HG03558 (cell line): ENCODE data around the gene MSH5.

Source experiments
- ATAC-seq: cut with Tn5 transposase; IDR thresholded peaks from one replicate; pipeline ENCODE4 v1.9.1; 2021; ENCODE audit warnings: moderate number of reproducible peaks; ENCODE audit not compliant: unreplicated experiment; ENCODE audit errors: extremely low read depth

Gene MSH5

GRCh38 chr6:31750411-31751022, 10.7 kb downstream of the MSH5 start:
- no peak for ATAC-seq

DNA sequence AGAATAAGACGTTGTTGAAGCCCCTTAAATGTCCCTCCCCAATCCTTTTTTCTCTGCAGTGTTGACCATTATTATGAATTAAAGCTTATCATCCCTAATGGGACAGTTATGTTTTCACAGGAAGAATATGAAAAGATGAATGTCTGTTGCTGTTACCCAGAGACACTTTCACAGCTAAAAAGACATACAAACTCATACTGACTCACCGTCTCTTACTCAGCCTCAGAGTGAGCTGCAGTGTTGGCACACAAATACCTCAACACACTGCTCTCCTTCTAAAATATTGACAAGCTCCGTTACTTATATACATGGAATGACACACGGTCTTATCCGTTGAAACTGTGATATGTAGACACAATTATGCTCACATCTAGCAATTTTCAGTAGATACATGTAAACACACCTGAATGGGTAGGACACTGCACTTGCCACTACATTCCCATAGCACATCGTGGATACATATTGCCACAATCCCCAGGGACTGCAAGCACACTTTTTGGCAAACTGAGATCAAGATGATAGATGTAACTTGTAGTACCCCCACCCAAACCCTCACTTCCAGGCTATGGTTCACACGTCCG, 13.0 kb downstream of the MSH5 start:
- no peak for ATAC-seq

DNA sequence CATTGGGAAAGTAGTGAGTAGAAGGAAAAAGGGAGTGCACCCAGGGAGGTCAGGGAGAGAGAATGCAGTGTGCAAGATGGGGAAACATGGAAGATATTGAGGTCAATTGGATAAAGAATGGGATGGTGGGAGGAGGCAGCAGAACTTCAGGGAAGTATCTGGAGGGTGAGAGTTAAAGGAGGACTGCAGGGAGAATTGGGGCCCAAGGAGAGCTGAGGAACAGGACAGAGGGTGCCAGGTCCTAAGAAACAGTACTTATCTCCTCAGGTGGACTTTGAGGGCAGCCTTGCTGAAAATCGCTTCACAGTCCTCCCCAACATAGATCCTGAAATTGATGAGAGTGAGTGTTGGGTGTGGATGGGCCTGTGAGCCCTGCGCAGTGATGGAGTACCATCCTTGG, 18.5 kb downstream of the MSH5 start:
- no peak for ATAC-seq

DNA sequence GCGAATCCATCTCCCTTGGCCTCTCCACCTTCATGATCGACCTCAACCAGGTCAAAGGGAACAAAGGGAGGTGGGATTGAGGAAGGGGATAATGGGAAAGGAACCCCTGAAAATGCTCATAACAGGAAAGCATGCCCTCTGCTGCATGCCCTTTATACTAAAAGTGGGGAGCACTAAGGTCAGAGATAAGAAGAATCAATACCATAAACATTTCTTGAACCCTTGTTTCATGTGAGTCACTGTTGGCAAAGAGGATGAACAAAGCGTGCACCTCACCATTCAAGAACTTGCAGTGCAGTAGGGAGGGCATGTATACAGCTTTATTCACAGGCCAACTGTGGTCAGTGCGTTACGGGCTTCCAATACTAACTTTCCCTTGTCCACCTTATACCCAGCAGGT, 21.0 kb downstream of the MSH5 start:
- no peak for ATAC-seq

- no peak for ATAC-seq
Observed at GRCh38 chr6:31761343-31761742, 21.5 kb downstream of the MSH5 start.

- ATAC-seq = no peak
Observed at GRCh38 chr6:31762356-31762755, 22.6 kb downstream of the MSH5 start, which contains the start of gene SAPCD1. Gene SAPCD1, plus strand, starts transcription at chr6:31762656. Its CDS starts 399 bp downstream, at chr6:31763055.

DNA sequence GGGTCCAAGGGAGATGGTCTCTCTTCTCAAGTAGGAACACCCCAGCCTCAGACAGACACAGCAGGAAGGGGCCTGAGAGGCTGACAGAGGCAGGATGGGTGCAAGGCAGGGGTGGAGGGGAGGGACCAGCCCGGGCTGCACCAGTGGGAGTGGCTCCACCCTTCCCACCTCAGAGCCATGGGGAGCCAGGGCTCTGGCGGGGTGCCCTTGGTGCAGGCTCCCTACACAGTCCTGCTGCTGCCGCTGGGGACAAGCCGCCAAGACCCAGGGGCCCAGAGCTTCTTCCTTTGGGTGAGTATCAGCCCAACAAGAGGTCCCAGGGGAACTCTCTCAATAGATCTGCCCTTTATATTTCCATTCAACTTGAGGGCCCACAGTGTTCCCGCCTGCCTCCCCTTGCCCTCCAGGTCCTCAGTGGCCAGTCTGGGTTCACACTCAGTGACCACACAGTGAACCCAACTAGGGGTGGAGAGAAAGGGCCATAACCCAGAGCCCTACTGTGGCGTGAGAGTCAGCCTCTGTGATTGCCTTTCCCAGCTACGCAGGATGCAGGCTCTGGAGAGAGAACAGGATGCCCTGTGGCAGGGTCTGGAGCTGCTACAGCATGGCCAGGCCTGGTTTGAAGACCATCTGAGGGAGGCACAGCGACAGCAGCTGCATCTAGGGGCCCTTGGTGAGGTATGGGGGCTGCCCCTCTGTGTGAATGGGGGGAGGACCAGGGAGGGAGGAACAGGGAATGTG, 23.2 kb downstream of the MSH5 start:
- no peak for ATAC-seq

GRCh38 chr6:31763619-31763940, 23.8 kb downstream of the MSH5 start:
- no peak for ATAC-seq

DNA sequence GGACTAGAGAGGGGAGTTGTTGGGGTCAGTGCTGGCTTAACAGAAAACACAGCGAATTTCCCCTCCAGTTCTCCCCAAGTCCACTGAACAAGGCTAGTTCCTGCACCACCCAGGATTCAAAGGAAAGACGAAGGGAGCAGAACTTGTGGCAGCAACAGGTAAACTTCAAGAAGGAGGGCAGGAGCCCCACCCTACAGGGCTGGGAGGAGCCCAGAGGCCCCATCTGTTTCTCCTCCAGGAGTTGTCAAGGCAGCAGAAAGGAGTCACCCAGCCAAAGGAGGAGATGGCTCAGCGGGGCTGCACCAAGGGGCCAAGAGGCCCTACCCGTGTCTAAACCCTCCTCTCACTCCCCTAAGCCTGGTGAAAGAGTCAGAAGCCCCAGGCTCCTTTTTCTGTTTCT, 24.4 kb downstream of the MSH5 start:
- ATAC-seq = no peak

DNA sequence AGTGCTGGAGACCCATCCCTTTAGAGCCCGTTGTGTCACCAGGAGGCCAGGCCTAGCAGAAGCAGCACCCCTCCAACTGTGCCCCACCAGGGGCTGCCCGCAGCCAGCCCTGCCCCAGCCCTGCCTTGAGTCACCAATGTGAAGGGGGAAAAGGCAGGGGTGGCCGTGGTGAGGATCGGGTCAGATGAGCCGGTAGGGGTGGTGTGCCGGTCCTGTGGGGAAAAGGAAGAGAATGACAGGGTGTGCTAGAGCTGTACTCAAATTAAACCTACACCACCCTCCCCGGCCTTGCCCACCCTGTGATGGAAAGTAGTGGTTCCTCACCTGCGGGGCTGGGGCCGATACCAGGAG, 25.7 kb downstream of the MSH5 start:
- no peak for ATAC-seq

GRCh38 chr6:31765910-31766794, 26.3 kb downstream of the MSH5 start:
- no peak for ATAC-seq

GRCh38 chr6:31767096-31767645, 27.4 kb downstream of the MSH5 start:
- ATAC-seq = no peak

DNA sequence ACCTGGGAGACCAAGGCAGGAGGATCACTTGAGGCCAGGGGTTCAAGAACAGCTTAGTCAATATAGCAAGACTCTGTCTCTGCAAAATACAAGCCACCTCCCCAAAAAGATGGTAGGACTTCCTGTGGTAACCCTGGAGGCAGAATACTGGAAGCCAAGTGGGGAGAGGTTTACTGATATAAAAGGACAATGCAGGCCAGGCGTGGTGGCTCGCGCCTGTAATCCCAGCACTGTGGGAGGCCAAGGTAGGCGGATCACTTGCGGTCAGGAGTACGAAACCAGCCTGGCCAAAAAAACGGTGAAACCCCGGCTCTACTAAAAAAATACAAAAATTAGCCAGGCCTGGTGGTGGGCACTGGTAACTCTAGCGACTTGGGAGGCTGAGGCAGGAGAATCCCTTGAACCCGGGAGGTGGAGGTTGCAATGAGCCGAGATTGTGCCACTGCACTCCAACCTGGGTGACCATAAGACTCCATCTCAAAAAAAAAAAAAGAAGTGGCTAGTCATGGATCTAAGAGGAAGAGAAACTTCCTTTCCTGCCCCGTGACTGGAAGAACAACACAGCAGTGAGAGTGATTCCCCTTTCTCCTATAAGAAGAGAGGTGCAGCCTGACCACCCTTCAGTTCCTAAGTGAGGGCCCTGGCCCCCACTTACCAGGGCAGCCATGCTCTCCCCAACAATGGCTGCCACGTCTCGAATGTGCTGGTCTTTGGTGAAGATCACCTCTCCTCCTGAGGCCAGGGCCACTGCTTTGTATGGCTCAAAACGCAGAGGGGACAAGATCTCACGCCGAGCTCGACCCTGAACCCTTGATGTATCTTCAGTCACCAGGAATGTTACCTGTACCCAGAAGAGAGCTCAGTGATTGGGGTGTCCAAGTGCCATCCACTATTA, 28.8 kb downstream of the MSH5 start:
- ATAC-seq = no peak

DNA sequence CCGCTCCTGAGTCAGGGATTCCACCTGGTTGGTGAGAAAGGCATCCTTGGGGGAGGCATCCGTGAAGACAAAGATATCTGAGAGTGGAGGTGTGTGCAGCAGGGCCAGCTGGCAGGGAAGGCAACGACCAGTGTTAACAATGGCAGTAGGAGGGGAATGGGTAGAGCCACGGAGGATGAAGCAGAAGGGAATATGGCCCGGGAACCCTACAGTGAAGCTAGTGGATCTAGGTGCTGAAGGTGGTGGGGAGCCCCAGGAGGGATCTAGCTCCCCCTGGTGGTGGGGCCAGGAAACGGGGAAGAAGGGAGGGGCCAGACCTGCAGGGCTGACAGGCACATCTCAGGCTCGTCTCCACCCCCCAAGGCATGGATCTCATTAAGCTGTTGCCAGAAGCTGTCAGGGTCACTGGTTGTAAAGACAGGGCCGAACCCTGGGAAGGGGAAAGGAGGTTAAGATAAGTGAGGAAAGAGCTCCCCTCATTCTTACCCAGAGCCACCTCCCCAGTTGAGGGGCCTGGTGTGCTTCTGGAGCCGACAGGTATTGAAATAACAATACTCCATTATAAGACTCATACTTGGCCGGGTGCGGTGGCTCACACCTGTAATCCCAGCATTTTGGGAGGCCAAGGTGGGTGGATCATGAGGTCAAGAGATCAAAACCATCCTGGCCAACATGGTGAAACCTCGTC, 30.0 kb downstream of the MSH5 start:
- no peak for ATAC-seq

DNA sequence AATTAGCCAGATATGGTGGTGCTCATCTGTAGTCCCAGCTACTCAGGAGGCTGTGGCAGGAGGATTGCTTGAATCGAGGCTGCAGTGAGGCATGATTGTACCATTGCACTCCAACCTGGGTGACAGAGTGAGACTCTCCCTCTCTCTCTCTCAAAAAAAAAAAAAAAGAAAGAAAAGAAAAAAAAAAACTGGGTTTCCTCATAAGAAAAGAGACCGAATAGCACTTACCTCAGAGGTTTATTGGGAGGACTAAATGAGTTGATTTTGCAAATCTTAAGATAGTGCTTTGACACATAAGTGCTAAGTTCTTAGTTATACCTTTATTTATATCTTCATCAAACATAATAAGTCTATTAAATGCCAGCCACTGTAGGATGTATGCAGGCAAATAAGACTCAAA, 31.1 kb downstream of the MSH5 start:
- no peak for ATAC-seq

DNA sequence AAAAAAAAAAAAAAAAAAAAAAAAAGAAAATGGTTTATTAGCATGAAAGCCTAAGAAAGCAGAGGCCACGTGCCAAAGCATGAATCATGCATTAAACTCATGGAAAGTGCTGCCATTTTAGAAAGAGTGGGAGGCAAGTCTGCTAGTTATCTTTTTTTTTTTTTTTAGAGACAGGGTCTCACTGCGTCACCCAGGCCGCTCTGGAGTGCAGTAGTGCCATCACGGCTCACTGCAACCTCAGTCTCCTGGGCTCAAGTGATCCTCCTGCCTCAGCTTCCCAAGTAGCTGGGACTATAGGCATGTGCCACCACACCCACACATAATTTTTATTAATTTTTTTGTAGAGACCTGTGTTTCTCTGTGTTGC, 32.2 kb downstream of the MSH5 start:
- no peak for ATAC-seq

- ATAC-seq = no peak
Observed at GRCh38 chr6:31775184-31775583, 35.4 kb downstream of the MSH5 start.

DNA sequence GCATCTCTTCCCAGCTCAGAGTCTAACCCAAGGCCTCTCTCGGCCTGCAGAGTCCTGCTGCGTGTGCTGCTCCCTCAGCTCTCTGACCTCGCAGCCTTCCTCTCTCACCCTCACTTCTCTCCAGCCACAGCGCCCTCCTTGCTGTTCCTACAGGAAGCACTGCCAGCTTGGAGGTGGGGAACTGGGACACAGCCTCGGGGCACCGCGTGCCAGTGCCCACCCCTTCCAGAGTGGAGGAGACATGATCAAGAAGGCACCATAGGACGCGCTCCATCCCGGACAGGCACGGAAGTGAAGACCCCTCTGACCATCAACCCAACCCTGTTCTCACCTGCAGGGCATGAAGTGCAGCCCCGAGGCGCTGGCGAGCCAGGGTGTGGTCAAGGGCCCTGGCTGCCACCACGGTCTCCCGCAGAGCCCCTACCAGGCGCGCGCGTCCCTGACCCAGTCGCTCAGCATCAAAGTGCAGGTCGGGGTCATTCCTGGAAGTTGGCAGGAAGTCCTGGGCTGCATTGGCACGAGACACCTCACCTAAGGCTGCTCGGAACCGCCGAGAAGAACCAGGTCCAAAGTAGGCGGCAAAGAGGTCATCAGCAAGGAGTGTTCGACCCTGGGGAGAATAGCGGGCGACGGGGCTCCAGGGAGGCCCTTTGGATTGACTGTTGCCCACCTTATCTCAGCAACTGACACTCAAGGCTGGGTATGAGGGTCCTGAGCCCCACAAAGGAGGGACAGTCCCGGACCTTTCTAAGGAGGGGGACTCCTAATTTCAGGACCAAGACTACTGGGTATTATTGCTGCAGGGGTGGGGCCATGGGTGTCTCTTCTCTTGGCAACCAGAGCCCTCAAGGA, 36.1 kb downstream of the MSH5 start:
- no peak for ATAC-seq
